ENCODE measurements around the gene CDC123.
"Not testable (repeated sequence)": the region's sequence is repeated elsewhere in the genome, so short reads cannot be mapped to it uniquely, and the experiment has no call there.

Gene CDC123, protein sequence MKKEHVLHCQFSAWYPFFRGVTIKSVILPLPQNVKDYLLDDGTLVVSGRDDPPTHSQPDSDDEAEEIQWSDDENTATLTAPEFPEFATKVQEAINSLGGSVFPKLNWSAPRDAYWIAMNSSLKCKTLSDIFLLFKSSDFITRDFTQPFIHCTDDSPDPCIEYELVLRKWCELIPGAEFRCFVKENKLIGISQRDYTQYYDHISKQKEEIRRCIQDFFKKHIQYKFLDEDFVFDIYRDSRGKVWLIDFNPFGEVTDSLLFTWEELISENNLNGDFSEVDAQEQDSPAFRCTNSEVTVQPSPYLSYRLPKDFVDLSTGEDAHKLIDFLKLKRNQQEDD

DNA sequence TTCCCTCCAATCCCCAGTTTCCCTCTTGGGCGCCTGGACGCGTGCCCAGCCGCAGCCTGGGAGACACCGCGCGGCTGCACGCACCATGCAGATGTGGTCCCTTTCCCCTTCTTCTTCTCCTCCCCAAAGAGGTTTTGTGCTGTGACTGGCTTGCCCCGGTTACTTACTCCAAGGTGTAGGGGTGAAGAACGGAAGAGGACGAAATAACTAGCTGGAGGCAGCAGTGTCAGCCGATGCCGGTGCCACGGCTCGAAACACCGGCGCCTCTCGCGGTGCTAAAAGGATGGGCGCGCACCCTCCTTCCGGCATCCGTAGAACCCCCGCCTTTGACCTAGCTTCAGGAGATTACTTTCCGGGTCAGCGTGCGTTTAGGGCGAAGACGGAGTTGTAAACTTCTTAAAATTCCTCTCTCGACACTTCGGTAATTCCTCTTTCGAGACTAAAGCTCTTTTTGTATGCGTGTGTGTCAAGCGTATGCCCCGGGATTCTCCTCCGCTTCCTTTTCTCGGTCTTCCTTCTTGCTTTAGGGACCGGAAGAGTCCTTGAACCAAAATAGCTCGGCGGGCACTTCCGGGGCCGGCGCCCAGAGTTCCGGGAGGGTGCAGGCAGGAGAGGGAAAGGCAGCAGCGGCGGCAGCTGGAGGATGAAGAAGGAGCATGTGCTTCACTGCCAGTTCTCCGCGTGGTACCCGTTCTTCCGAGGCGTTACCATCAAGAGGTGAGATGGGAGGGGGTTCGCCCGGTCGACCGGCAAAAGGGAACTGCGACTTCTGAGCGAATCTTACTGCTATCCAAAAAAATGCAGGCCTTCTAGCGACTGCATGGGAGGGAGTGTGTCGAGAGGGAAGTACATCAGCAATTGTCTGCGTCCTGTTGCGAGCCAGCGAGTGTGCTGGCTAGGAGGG lies at the start of gene CDC123, which contains the start of gene NUDT5:
TSS of gene CDC123 (plus strand) at position 586 of the 904 bp plus-strand sequence. CDS start at position 644, 58 bp downstream.
TSS of gene NUDT5 (minus strand) at position 289 of the 904 bp plus-strand sequence. CDS start 9,600 bp downstream, outside the sequence.
- DNase-seq (ENCODE audit: low read depth in 2 of 2) = peak; percentile 58 to 63

DNA sequence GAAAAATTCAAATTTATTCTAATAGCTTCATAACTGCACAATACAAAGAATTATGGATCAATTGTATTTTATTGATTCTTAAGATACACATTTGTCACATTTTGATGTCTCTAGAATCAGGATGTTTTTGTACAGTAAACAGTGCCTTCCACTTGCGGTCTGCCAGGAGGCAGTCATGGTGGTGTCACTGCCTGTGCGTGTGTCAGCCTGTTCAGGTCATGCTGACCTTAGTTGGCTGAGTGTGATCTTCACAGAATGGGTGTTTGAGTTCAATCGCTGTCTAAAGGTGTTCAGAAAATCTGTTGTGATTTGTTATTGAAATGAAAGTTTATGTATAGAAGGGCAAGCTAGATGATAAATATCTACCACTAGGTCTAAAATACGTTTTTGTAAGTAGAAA lies 45.8 kb upstream of the CDC123 start:
- no peak for DNase-seq (ENCODE audit: low read depth in 2 of 2)

DNA sequence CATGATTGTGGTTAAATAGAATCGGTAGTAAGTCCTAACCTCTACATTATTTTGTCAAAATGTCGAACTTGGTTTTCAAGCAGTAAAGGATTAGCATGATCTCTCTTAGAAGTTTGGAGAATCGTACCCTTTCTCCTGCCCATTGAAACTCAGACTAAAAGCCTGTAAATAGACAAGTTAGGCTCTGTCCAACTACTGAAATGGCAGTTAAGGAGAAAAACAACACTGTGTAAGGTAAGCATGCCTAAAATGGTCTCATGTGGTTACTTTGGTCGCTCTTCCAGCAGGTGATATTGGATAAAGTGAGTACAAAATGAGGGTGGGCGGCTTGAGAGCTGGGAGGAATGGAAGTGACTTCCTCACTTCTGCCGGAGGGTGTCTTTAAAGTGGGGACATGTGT lies 41.5 kb upstream of the CDC123 start:
- DNase-seq (ENCODE audit: low read depth in 2 of 2) = no peak

DNA sequence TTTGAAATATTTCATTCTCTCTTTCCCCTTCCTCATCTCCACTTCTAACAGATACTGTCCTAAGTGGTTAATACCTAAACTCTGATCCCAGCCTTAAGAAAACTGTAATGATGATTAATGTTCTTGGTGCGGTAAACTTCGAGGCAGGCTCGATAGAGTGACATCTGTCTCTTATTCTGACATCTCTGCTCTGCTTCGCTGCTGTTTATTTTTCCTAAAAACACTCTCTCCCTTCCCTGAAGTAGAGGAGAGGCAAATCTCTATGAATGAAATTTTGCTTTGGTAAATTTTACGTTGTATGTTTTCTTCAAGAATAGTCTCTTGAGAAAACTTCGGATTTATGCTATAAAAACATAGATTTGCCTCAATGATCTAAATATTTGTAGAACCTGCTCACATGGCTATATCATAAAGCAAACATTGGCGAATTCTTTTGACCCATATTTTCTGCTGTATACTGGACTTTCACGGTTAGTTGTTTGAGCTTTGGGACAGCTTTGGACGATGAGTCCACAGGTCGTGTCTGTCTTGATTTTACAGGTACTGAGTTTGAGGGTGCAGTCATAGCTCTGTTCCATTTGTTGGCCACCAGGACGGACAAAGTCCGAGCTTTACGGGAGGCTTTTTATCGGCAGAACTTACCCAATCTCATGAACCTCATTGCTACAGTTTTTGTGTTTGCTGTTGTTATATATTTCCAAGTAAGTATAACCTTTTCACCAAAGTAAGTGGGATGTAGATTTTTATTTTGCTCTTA lies 39.4 kb upstream of the CDC123 start:
- DNase-seq (ENCODE audit: low read depth in 2 of 2) = no peak

DNA sequence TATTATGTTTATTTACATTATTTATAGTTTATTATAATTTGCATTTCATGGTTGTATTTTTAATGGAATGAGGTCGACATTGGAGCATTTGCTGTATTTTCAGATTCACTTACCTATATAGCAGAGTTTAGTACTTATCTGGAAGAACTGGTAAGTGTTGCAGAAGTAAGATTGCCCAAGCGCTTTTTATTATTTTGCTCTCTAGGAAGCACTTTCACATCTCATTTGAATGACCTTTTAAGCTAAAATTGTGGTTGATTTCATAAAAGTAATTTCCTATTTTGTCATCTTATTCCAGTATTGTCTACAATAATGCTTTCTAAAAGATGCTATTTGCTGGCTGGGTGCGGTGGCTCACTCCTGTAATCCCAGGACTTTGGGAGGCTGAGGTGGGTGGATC lies 37.9 kb upstream of the CDC123 start:
- DNase-seq (ENCODE audit: low read depth in 2 of 2) = no peak

DNA sequence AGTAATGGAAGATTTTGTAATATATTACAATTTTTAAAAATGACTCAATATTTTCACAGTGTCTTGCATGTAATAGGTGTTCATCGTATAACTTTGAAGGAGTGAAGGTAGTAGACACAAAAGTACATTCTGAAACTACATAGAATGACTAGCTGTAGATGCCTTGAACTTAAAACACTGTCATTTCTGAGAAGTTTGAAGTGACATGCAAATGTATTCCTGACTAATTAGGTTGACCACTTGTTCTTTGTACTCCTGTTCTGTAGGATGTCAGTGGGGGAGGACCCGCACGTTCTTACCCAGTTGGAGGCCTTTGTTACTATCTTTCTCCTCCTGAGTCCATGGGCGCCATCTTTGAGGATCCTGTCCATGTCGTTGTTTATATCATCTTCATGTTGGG lies 35.3 kb upstream of the CDC123 start:
- no peak for DNase-seq (ENCODE audit: low read depth in 2 of 2)

DNA sequence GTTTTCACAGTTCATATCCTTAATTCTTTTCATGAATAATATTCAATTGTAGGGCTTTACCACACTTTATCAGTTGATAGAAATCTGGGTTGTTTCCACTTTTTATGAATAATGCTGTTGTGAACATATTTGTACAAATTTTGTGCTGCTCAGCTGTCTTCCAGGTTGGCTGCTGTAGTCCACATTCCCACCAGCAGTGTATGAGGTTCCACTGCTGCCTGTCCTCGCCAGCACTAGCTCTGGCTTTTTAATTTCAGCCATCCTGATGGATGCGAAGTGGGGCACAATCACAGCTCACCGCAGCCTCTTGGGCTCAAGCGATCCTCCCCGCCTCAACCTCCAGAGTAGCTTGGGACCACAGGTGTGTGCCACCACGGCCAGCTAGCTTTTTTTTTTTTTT lies 33.1 kb upstream of the CDC123 start:
- DNase-seq (ENCODE audit: low read depth in 2 of 2) = no peak

DNA sequence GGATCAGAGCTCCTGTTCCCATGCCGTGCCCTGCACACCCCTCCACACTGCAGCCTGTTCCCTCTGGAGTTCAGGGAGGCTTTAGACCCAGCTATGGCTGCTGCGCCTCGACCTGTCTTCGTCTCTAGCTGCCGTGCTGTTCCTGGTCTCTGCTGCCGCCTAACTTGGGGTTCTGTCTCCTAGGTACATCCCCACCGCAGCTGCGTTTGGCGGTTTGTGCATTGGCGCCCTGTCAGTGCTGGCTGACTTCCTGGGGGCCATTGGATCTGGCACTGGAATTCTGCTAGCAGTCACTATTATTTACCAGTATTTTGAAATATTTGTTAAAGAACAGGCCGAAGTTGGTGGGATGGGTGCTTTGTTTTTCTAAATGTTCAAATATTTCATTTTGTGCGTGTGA lies 31.9 kb upstream of the CDC123 start:
- DNase-seq (ENCODE audit: low read depth in 2 of 2) = no peak

DNA sequence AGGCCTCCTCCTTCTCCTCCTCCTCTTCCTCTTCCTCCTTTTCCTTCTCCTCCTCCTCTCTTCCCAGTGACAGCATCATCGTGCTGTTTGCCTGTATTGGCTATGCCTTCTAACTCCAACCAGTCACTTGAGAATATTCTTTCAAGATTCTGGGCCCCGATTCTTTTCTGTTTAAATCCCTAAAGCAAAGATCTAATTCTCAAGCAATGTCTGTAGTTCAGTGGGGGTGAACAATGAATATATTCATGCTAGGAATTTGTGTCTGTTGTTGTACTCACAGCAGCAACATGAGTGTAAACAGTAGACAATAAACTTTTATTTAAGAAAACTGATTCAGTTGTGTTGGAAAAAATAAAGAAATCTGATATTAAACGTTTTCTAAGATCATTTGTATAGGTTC lies 31.0 kb upstream of the CDC123 start:
- DNase-seq (ENCODE audit: low read depth in 2 of 2) = no peak

DNA sequence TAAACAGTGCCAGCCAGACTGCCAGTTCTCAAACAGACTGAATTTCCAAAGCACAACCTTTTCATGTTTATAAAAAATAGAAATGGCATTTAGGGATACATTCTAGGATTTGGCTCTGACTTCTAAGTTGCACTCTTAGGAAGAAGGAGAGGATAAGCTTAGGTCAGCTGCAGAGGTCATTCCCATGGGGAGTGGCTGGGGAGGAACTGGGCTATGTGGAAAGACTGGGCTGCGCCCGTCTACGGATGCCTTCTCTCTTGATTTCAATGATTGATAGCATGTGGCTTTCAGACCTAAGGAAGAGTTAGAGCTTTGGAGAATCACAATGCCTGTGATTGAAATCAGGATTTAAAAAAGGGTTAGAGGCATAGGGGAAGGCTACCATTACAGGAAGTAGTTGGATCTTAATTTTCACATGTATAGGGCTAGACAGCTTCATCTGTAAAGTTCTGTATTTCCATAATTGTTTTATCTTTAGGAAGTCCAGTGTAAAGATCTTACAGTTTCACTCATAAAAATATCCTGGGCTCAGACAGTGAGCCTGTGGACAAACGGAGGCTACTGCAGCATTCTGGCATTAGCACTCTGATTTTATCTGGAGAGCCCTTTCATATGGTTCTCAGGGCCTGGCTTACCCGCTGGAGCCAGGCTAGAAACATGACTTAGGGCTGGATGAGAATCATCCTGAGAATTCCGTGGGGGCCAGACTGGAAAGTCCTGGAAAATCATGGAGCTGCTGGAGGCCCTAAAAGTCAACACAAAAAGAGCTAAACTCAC lies 29.8 kb upstream of the CDC123 start:
- no peak for DNase-seq (ENCODE audit: low read depth in 2 of 2)

DNA sequence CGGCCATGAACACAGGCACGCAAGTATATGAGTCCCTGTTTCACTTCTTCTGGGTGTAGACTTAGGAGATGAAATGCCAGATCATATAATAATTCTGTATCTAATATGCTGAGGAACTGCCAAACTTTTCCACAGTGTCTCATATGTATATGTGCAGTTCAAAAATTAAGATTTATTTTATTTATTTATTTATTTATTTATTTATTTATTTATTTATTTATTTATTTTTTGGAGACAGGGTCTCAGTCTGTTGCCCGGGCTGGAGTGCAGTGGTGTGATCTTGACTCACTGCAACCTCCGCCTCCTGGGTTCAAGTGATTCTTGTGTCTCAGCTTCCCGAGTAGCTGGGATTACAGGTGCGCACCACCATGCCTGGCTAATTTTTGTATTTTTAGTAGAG lies 24.5 kb upstream of the CDC123 start:
- not testable (repeated sequence) for DNase-seq (ENCODE audit: low read depth in 2 of 2)

DNA sequence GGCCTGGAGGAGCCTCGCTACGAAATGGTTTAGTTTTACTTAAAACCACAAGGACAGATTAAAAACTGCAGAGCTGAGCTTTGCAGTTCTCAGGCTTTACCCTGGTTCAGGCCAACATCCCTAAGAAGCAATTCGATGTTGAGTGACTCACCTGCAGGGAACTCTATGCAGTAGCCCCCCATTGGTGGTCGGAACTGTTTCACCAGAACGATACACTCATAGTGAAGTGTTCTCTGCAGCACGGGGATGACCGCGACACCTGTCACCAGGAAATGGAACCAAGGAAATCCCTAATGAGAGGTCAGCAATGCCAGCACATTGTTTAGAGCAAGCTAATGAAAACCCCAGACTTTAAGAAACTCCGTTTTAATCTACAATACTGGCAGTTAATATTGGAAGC lies 18.3 kb upstream of the CDC123 start:
- no peak for DNase-seq (ENCODE audit: low read depth in 2 of 2)

DNA sequence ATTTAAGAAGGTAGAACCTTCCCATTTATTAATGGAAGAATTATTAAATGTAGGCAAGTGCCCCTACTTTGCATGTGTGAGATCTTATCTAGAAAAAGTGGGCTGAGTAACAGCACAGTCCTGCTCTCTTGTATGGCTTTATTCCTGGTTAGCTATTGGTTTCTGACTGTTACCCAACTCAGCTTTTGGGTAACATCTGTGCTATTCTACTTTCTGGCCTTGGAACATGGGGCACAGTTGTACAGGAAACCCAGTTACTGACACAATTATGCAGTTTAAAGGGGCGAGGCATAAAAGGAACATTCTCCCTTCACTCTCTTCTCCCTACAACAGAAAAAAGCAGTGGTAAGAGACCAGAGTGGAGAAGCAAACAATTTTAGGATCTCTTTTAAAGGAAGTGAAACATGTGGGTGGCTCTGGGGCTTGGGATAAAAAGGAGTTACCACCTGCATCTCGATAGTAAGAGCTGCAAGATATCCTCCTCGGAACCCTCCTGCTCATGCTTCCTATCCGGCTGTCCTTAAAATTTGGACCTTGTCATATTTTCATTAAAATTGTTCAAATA lies 16.3 kb upstream of the CDC123 start:
- no peak for DNase-seq (ENCODE audit: low read depth in 2 of 2)

DNA sequence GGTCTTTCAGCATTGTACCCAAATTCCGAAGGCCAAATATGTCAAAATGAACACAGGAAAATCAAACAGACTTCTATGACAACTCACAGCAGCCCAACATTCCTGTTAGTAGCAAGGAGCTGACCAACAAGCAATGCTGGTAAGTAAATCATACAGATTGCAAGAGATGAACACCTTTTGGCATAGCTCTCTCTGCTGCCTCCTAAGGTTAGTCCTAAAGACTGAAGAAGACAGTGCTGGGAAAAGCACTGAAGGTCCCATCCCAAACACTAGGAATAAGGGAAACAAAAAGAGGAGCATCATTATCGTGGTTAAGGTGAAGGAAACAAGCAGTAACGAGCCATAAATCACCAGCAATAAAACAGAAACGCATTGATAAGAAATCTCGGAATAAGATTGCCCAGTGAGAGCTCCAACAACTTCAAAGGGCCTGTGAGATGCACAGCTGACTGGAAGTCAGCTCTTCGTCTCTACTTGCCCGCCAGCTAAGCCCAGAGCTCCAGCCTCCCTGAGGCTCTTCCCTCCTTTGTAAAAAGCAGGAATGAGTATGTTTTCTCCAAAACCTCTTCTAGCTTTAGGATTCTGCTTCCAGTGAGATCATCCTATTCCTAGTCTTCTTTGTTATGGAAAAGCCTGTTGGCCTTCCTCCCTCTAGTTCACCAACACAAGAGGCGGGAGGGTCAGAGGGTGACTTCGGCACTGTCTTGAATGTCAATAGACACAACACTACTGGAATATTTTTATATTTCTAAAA lies 15.6 kb upstream of the CDC123 start:
- no peak for DNase-seq (ENCODE audit: low read depth in 2 of 2)

DNA sequence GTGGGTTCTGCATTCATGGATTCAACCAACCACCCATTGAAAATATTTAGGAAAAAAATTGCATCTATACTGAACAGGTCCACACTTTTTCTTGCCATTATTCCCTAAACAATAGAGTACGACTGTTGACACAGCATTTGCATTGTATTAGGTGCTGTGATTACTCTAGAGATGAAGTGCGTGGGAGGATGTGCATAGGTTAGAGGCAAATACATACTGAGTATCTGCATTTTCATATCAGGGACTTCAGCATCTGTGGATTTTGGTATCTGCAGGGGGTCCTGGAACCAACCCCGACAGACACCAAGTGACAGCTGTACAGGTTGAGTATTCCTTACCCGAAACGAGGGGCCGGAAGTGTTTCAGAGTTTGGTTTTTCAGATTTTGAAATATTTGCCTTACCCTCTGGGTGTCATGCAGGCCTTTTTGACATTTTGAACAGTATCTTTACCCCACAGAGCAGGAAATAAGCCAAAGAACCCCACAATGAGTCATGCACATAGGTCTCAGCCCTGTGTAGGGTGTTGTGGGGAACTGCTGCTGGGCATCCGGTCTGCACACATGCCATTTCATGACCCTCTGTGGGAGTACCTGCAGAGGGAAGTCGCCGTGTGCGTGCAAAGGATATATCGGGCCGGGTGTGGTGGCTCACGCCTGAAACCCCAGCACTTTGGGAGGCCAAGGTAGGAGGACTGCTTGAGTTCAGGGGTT lies 14.8 kb upstream of the CDC123 start:
- DNase-seq (ENCODE audit: low read depth in 2 of 2) = peak; percentile 23 to 26

DNA sequence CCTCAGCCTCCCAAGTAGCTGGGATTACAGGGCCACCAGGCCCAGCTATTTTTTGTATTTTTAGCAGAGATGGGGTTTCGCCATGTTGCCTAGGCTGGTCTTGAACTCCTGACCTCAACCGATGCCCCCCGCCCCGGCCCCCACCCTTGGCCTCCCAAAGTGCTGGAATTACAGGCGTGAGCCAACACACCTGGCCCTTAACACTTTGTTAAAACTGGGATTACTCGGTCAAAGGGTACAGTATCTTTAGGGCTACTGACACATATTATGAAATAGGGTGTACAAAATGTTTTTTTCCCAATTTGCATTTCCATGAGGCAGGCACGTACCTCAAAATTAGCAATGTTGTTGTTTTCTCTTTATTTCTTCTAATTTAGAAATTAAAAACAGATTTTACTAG lies 11.8 kb upstream of the CDC123 start:
- DNase-seq (ENCODE audit: low read depth in 2 of 2) = no peak

DNA sequence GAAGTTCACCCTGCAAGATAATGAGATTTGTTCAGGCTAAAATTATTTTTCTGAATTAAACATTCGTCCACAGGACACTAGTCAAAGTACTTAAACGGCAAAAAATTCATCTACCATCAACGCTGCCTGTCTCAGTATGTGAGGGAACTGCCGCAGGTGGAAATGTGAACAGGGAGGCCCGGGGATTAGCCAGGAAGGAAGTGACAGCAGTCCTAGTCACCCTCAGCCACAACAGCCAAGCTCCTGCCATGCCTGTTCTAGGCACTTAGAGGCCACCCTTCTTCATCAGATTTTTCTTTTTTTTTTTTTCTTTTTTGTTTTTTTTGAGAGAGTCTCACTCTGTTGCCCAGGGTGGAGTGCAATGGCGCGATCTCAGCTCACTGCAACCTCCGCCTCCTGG lies 9.7 kb upstream of the CDC123 start:
- DNase-seq (ENCODE audit: low read depth in 2 of 2) = no peak

DNA sequence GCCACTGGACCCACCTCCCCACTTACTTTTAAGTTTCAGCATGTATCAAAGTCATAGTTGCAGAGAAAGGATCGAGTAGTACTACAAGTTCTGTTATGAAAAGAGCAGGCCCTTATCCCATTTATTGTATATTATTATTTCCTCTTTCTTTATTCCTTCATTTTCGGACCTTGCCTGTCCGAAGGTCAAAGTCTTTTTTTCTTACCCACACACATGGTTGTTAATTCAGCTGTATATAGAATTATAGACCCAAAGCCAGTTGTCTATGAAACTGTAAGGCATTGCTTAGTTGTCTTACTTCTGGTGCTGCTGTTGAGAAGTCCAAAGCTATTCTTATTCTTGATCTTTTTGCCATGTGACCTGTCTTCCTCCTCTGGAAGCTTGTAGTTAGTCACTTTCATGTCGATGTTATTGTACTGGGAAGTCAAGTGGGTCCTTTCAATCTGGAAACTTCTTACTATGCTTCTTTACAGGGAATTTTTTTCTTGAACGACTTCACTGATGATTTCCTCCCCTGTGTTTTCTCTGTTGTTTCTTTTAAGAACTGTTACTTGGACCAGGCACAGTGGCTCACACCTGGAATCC lies 8.6 kb upstream of the CDC123 start:
- no peak for DNase-seq (ENCODE audit: low read depth in 2 of 2)

DNA sequence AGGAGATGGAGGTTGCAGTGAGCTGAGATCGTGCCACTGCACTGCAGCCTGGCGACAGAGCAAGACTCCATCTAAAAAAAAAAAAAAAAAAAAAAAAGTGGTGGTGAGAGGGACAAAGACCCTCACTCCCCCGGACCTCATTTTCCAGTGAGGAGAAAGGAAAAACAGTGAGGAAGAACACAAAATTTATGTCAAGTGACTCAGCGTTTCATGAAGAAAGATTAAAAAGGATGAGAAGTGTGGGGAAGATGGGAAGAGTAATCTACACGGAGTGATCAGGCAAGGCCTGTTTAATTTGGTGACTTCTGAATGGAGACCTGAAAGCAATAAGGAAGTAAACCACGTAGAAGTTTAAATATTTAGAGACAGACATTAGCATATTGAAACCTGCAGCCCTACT lies 7.3 kb upstream of the CDC123 start:
- no peak for DNase-seq (ENCODE audit: low read depth in 2 of 2)
